ENCODE data around the gene ADGRL3. TPM values are rescaled to one million over a fixed set of nuclear protein-coding genes. Genes with fewer than 3 reads are reported as not detected.
A peak's percentile ranks its signal among the peaks of the same experiment; 100 is the strongest.

The ADGRL3 gene
- polyA plus RNA-seq, result under 1 TPM; 0.12 to 0.20 TPM

DNA sequence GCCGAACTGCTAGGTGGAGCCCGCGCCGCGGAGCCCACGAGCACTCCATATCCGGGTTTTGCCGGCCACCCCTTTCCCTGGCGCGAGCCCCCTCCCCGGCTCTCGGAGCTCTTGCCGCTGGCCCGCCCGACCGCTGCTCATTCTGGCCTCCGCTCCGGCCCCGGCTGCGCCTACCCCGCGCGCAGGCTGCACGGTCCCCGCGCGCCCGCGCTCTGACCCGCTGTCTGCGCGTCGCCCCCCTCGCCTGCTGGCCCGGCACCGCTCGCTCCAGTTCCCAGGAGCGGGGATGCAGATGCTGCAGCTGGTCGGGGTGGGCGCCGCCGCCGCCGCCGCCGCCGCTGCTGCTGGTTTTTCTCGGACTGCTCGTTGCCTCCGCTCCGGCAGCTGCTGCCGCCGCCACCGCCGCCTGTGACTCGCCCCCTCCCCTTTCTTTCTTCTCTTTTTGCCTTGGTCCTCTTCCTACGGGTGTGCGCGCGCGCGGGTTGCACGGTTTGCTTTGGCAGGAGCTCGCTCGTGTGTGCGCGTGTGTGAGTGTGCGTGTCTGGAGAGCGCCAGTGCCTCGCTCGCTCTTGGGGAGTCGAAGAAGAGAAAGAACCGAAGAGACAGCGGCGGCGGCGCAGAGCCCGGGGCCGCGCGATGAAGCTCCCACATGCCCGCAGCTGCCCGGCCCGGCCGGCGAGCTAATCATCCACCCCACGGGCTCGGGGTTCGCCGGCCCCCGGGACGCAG lies at the start of gene ADGRL3:
TSS of gene ADGRL3 (plus strand) at position 140 of the 729 bp plus-strand sequence.
- Histone ChIP-seq H3K27ac (ENCODE audit: low read depth in 2 of 2, low read length in 1 of 2) (no peak within 1 kb of the TSS), H3K36me3 (ENCODE audit: control insufficient read depth in 2 of 2, insufficient read depth in 2 of 2, low read length in 1 of 2) (no peaks in the 10 kb centered on the region), H3K9me3 (ENCODE audit: control insufficient read depth in 2 of 2, insufficient read depth in 1 of 2, low read depth in 1 of 2, low read length in 1 of 2) (no peaks in the 10 kb centered on the region), H3K27me3 (ENCODE audit: control insufficient read depth in 1 of 2, insufficient read depth in 2 of 2, low read length in 2 of 2) (peaks cover 0 to 15% of the 10 kb centered on the region in 2 donors), H3K4me3 (ENCODE audit: low read depth in 1 of 2, low read length in 2 of 2) (peak within 1 kb of the TSS; percentile 47 to 52), H3K4me1 (ENCODE audit: control insufficient read depth in 2 of 2, insufficient read depth in 2 of 2, low read length in 1 of 2) (peaks cover 0 to 4% of the 10 kb centered on the region in 2 donors)
- 1 to 2% methylated on average over 78 to 92 of the region's 92 CpGs for WGBS, 2 donors

DNA sequence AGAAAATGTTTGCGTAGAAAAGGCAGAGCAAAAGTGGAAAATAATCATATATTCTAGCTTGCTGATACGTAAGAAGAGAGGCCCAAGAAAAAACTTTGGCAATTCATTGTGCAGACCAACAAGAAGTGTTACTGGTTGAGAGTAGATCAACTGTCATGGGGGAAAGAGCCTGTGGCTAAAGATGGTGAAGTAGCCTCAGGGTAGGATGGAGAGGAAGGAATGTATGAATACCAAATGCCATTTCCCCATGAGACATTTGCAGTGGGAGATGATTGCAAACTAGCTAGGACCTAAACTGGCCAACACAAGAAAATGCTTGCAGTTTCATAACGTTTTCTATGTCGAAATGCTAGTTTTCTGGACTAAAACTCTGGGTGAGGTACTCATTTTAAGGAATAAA lies 47.7 kb upstream of the ADGRL3 start:
- Histone ChIP-seq H3K4me3 (ENCODE audit: low read depth in 1 of 2, low read length in 2 of 2) (no peak overlapping the region), H3K36me3 (ENCODE audit: control insufficient read depth in 2 of 2, insufficient read depth in 2 of 2, low read length in 1 of 2) (no peaks in the 10 kb centered on the region), H3K9me3 (ENCODE audit: control insufficient read depth in 2 of 2, insufficient read depth in 1 of 2, low read depth in 1 of 2, low read length in 1 of 2) (no peaks in the 10 kb centered on the region), H3K4me1 (ENCODE audit: control insufficient read depth in 2 of 2, insufficient read depth in 2 of 2, low read length in 1 of 2) (no peaks in the 10 kb centered on the region), H3K27me3 (ENCODE audit: control insufficient read depth in 1 of 2, insufficient read depth in 2 of 2, low read length in 2 of 2) (no peaks in the 10 kb centered on the region), H3K27ac (ENCODE audit: low read depth in 2 of 2, low read length in 1 of 2) (no peak overlapping the region)
- 78 to 84% methylated on average over 4 of the region's 4 CpGs for WGBS, 2 donors

DNA sequence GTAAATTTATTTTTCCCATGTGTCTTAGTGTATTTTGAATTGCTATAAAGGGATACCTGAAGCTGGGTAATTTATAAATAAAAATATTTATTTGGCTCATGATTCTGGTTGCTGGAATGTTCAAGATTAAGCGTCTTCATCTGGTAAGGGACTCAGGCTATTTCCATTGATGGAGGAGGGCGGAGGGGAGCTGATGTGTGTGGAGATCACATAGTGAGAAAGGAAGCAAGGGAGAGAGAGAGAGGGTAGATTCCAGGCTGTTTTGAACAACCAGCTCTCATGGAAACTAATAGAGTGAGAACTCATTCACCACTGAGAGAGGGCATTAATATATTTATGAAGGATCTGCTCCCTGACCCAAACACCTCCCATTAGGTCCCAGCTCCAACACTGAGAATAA lies 39.6 kb upstream of the ADGRL3 start:
- H3K27me3 ChIP-seq (ENCODE audit: control insufficient read depth in 1 of 2, insufficient read depth in 2 of 2, low read length in 2 of 2), result no peaks in the 10 kb centered on the region
- no peak overlapping the region for H3K27ac ChIP-seq (ENCODE audit: low read depth in 2 of 2, low read length in 1 of 2)
- 80 to 85% methylated on average over 2 of the region's 2 CpGs for WGBS, 2 donors
- H3K36me3 ChIP-seq (ENCODE audit: control insufficient read depth in 2 of 2, insufficient read depth in 2 of 2, low read length in 1 of 2), result no peaks in the 10 kb centered on the region
- H3K4me1 ChIP-seq (ENCODE audit: control insufficient read depth in 2 of 2, insufficient read depth in 2 of 2, low read length in 1 of 2), result no peaks in the 10 kb centered on the region
- no peak overlapping the region for H3K4me3 ChIP-seq (ENCODE audit: low read depth in 1 of 2, low read length in 2 of 2)
- H3K9me3 ChIP-seq (ENCODE audit: control insufficient read depth in 2 of 2, insufficient read depth in 1 of 2, low read depth in 1 of 2, low read length in 1 of 2), result no peaks in the 10 kb centered on the region

DNA sequence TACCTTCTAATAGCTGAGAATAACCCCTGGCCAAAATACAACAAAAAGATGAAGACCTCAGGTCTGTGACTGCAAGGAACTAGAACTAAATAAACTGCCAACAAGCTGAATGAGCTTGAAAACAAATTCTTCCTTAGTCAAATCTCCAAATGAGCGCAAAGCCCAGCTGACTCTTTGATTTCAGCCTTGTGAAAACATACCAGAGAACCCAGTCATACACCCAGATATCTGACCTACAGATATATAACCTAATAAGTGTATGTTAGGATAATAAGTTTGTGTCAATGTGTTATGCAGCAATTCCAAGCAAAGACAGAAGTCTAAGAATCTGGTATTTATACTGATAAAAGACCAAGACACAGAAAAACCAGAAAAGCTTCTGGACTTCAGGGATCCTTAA lies 38.0 kb upstream of the ADGRL3 start:
- Histone ChIP-seq H3K36me3 (ENCODE audit: control insufficient read depth in 2 of 2, insufficient read depth in 2 of 2, low read length in 1 of 2) (no peaks in the 10 kb centered on the region), H3K9me3 (ENCODE audit: control insufficient read depth in 2 of 2, insufficient read depth in 1 of 2, low read depth in 1 of 2, low read length in 1 of 2) (no peaks in the 10 kb centered on the region), H3K27ac (ENCODE audit: low read depth in 2 of 2, low read length in 1 of 2) (no peak overlapping the region), H3K4me3 (ENCODE audit: low read depth in 1 of 2, low read length in 2 of 2) (no peak overlapping the region), H3K4me1 (ENCODE audit: control insufficient read depth in 2 of 2, insufficient read depth in 2 of 2, low read length in 1 of 2) (no peaks in the 10 kb centered on the region), H3K27me3 (ENCODE audit: control insufficient read depth in 1 of 2, insufficient read depth in 2 of 2, low read length in 2 of 2) (no peaks in the 10 kb centered on the region)
- WGBS, 2 donors, result 30 to 53% methylated on average over 1 of the region's 1 CpG

DNA sequence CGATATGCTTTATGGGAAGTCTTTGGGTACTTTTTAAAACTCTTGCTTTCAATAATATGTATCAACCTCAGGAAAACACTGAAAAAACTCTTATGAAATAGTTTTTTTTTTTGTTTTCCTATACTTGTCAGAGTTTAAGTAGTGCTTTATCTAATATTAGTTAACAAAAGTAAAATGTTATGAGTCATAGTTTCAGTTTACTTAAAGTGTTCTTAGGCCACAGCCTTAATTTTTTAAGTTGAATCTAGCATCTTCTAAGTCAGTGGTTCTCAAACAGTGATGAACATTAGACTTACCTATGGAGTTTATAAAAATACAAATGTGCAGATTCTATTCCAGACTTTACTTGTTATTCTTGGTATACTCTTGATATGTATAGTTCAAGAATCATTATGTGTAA lies 26.3 kb upstream of the ADGRL3 start:
- H3K27ac ChIP-seq (ENCODE audit: low read depth in 2 of 2, low read length in 1 of 2), result no peak overlapping the region
- H3K27me3 ChIP-seq (ENCODE audit: control insufficient read depth in 1 of 2, insufficient read depth in 2 of 2, low read length in 2 of 2), result no peaks in the 10 kb centered on the region
- H3K36me3 ChIP-seq (ENCODE audit: control insufficient read depth in 2 of 2, insufficient read depth in 2 of 2, low read length in 1 of 2), result no peaks in the 10 kb centered on the region
- no peaks in the 10 kb centered on the region for H3K4me1 ChIP-seq (ENCODE audit: control insufficient read depth in 2 of 2, insufficient read depth in 2 of 2, low read length in 1 of 2)
- no peak overlapping the region for H3K4me3 ChIP-seq (ENCODE audit: low read depth in 1 of 2, low read length in 2 of 2)
- H3K9me3 ChIP-seq (ENCODE audit: control insufficient read depth in 2 of 2, insufficient read depth in 1 of 2, low read depth in 1 of 2, low read length in 1 of 2), result no peaks in the 10 kb centered on the region
- WGBS, 2 donors, result 72 to 75% methylated on average over 1 of the region's 1 CpG

DNA sequence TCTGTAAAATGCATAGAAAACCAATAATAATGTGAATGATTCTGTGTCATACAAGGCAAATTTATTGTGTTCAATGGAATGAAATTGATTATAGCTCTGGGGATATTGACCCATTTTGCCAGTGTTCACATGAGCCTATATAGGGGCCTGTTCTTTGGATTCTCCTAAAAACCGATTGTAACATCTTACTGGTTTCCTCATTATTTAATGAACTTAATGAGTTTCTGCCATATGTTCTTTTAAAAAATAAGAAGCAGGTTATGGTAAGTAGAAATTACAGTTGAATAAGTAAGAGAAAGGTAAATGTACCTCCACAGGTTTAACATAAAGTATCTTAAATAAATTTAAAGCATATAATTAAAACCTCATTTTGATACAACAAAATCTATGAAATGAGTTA lies 24.6 kb upstream of the ADGRL3 start:
- WGBS, 2 donors, result 41% methylated on average over 1 of the region's 1 CpG
- H3K36me3 ChIP-seq (ENCODE audit: control insufficient read depth in 2 of 2, insufficient read depth in 2 of 2, low read length in 1 of 2), result no peaks in the 10 kb centered on the region
- H3K4me1 ChIP-seq (ENCODE audit: control insufficient read depth in 2 of 2, insufficient read depth in 2 of 2, low read length in 1 of 2), result no peaks in the 10 kb centered on the region
- H3K27me3 ChIP-seq (ENCODE audit: control insufficient read depth in 1 of 2, insufficient read depth in 2 of 2, low read length in 2 of 2), result no peaks in the 10 kb centered on the region
- H3K4me3 ChIP-seq (ENCODE audit: low read depth in 1 of 2, low read length in 2 of 2), result no peak overlapping the region
- no peaks in the 10 kb centered on the region for H3K9me3 ChIP-seq (ENCODE audit: control insufficient read depth in 2 of 2, insufficient read depth in 1 of 2, low read depth in 1 of 2, low read length in 1 of 2)
- H3K27ac ChIP-seq (ENCODE audit: low read depth in 2 of 2, low read length in 1 of 2), result no peak overlapping the region

DNA sequence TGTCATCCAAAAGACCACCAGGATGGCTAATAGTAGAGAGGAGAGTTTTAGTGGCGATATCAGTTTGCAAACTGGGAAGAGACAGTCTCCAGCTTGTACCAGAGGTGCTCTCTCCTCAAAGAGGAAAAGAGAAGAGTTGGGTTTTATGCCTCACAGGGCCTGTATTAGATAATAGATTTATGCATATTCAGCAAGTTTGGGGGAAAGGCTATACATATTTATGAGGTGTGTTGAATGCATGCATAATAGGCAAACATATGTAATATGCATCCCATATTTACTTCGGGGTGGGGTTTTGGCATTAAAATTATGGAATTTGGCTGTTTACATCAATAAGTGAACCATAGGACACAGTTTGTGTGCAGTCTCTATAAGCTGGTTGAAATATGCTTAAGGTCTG lies 22.8 kb upstream of the ADGRL3 start:
- Histone ChIP-seq H3K27ac (ENCODE audit: low read depth in 2 of 2, low read length in 1 of 2) (no peak overlapping the region), H3K36me3 (ENCODE audit: control insufficient read depth in 2 of 2, insufficient read depth in 2 of 2, low read length in 1 of 2) (no peaks in the 10 kb centered on the region), H3K9me3 (ENCODE audit: control insufficient read depth in 2 of 2, insufficient read depth in 1 of 2, low read depth in 1 of 2, low read length in 1 of 2) (no peaks in the 10 kb centered on the region), H3K27me3 (ENCODE audit: control insufficient read depth in 1 of 2, insufficient read depth in 2 of 2, low read length in 2 of 2) (no peaks in the 10 kb centered on the region), H3K4me3 (ENCODE audit: low read depth in 1 of 2, low read length in 2 of 2) (no peak overlapping the region), H3K4me1 (ENCODE audit: control insufficient read depth in 2 of 2, insufficient read depth in 2 of 2, low read length in 1 of 2) (no peaks in the 10 kb centered on the region)
- 79 to 89% methylated on average over 2 of the region's 2 CpGs for WGBS, 2 donors

DNA sequence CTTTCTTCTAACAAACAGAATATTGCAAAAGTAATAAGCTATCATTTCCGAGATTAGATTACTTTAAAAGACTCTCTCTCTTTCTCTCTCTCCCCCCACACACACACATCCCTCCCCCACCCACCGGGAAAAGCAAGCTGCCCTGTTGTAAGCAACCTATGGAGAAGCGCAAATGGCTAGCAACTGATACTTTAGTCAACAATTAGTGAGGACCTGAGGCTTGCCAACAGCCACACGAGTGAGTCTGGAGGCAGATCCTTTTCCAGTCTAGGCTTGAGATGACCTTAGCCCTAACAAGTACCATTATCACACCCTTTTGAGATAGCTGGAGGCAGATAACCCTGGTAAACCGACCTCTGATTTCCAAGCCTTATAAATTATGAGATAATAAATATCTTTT lies 19.7 kb upstream of the ADGRL3 start:
- Histone ChIP-seq H3K4me3 (ENCODE audit: low read depth in 1 of 2, low read length in 2 of 2) (no peak overlapping the region), H3K4me1 (ENCODE audit: control insufficient read depth in 2 of 2, insufficient read depth in 2 of 2, low read length in 1 of 2) (no peaks in the 10 kb centered on the region), H3K27me3 (ENCODE audit: control insufficient read depth in 1 of 2, insufficient read depth in 2 of 2, low read length in 2 of 2) (no peaks in the 10 kb centered on the region), H3K9me3 (ENCODE audit: control insufficient read depth in 2 of 2, insufficient read depth in 1 of 2, low read depth in 1 of 2, low read length in 1 of 2) (peaks cover 4 to 5% of the 10 kb centered on the region in 2 donors), H3K36me3 (ENCODE audit: control insufficient read depth in 2 of 2, insufficient read depth in 2 of 2, low read length in 1 of 2) (no peaks in the 10 kb centered on the region), H3K27ac (ENCODE audit: low read depth in 2 of 2, low read length in 1 of 2) (no peak overlapping the region)
- 41 to 49% methylated on average over 5 of the region's 5 CpGs for WGBS, 2 donors

DNA sequence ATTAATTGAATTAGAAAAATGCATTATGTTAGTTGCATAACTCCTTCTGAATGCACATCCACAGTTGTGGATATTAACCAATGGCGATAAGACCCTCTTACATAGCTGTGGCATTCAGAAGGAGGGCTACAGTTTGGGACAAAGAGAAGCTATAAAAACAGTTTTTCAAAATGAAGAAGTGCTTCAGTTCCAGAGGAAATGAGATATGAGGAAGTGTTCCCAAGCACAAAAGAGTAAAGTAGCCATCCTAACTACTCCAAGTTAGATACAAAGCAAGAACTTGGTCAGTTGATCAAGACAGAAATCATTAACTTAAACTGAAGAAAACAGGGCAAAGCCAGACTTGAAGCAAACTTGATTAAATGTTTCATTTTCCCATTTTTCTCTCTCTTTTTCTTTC lies 17.2 kb upstream of the ADGRL3 start:
- H3K4me3 ChIP-seq (ENCODE audit: low read depth in 1 of 2, low read length in 2 of 2), result no peak overlapping the region
- 88 to 95% methylated on average over 1 of the region's 1 CpG for WGBS, 2 donors
- H3K27ac ChIP-seq (ENCODE audit: low read depth in 2 of 2, low read length in 1 of 2), result no peak overlapping the region
- H3K4me1 ChIP-seq (ENCODE audit: control insufficient read depth in 2 of 2, insufficient read depth in 2 of 2, low read length in 1 of 2), result no peaks in the 10 kb centered on the region
- H3K27me3 ChIP-seq (ENCODE audit: control insufficient read depth in 1 of 2, insufficient read depth in 2 of 2, low read length in 2 of 2), result no peaks in the 10 kb centered on the region
- no peaks in the 10 kb centered on the region for H3K36me3 ChIP-seq (ENCODE audit: control insufficient read depth in 2 of 2, insufficient read depth in 2 of 2, low read length in 1 of 2)
- H3K9me3 ChIP-seq (ENCODE audit: control insufficient read depth in 2 of 2, insufficient read depth in 1 of 2, low read depth in 1 of 2, low read length in 1 of 2), result peaks cover 4 to 5% of the 10 kb centered on the region in 2 donors

DNA sequence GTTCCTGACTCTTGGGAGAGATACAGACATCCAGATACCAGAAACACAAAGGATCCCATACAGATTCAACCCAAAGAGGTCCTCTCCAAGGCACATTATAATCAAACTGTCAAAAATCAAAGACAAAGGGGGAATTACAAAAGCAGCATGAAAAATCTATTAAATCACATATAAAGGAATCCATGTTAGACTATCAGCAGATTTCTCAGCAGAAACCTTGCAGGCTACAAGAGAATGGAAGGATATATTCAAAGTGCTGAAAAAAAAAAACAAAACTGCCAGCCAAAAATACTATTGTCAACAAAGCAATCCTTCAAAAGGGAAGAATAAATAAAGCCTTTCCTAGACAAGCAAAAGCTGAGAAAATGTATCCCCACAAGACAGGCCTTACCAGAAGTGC lies 14.8 kb upstream of the ADGRL3 start:
- no peaks in the 10 kb centered on the region for H3K4me1 ChIP-seq (ENCODE audit: control insufficient read depth in 2 of 2, insufficient read depth in 2 of 2, low read length in 1 of 2)
- no peaks in the 10 kb centered on the region for H3K27me3 ChIP-seq (ENCODE audit: control insufficient read depth in 1 of 2, insufficient read depth in 2 of 2, low read length in 2 of 2)
- H3K9me3 ChIP-seq (ENCODE audit: control insufficient read depth in 2 of 2, insufficient read depth in 1 of 2, low read depth in 1 of 2, low read length in 1 of 2), result peaks cover 4 to 5% of the 10 kb centered on the region in 2 donors
- H3K4me3 ChIP-seq (ENCODE audit: low read depth in 1 of 2, low read length in 2 of 2), result no peak overlapping the region
- no peaks in the 10 kb centered on the region for H3K36me3 ChIP-seq (ENCODE audit: control insufficient read depth in 2 of 2, insufficient read depth in 2 of 2, low read length in 1 of 2)
- H3K27ac ChIP-seq (ENCODE audit: low read depth in 2 of 2, low read length in 1 of 2), result no peak overlapping the region
